Endodermal cell (in vitro differentiated cells): Measurements from ENCODE around the gene EEF1G. TPM values are rescaled to one million over a fixed set of nuclear protein-coding genes. Genes with fewer than 3 reads are reported as not detected.

Source experiments
- DNase-seq: peaks from one replicate; pipeline ENCODE4 v3.0.0-alpha.2; 2017
- H3K27ac ChIP-seq: 2 replicates; pipeline ENCODE4 v1.5.1; 2013; ENCODE audit warnings: mild to moderate bottlenecking, low read depth, low read length, moderate library complexity
- H3K27me3 ChIP-seq: 2 replicates; pipeline ENCODE4 v1.6.1; 2013; ENCODE audit warnings: mild to moderate bottlenecking, low read length, moderate library complexity; ENCODE audit not compliant: insufficient read depth, control insufficient read depth, poor library complexity, severe bottlenecking
- H3K36me3 ChIP-seq: 2 replicates; pipeline ENCODE4 v1.7.0; 2013; ENCODE audit warnings: mild to moderate bottlenecking, low read length, moderate library complexity; ENCODE audit not compliant: control insufficient read depth, insufficient read depth
- H3K4me1 ChIP-seq: one replicate; pipeline ENCODE4 v1.7.0; 2013; ENCODE audit warnings: low read length; ENCODE audit not compliant: control insufficient read depth, insufficient read depth
- H3K4me3 ChIP-seq: 2 replicates; pipeline ENCODE4 v1.5.1; 2013; ENCODE audit warnings: mild to moderate bottlenecking, low read length, moderate library complexity
- H3K9ac ChIP-seq: 2 replicates; pipeline ENCODE4 v1.6.1; 2013; ENCODE audit warnings: mild to moderate bottlenecking, low read length, moderate library complexity; ENCODE audit not compliant: poor library complexity, severe bottlenecking; ENCODE audit errors: extremely low read depth
- H3K9me3 ChIP-seq: 2 replicates; pipeline ENCODE4 v1.6.1; 2013; ENCODE audit warnings: mild to moderate bottlenecking, low read length, moderate library complexity; ENCODE audit not compliant: control insufficient read depth
- H3K27ac Mint-ChIP-seq: 2 replicates; pipeline ENCODE4 v1.8.0; 2020; ENCODE audit warnings: mixed read lengths
- H3K27me3 Mint-ChIP-seq: 2 replicates; pipeline ENCODE4 v1.8.0; 2021; ENCODE audit warnings: mild to moderate bottlenecking, mixed read lengths; ENCODE audit not compliant: insufficient read depth
- H3K36me3 Mint-ChIP-seq: 2 replicates; pipeline ENCODE4 v1.8.0; 2020; ENCODE audit warnings: low read depth, mixed read lengths
- H3K4me1 Mint-ChIP-seq: 2 replicates; pipeline ENCODE4 v1.8.0; 2020; ENCODE audit warnings: mixed read lengths
- H3K4me3 Mint-ChIP-seq: 2 replicates; pipeline ENCODE4 v1.8.0; 2020; ENCODE audit warnings: mild to moderate bottlenecking, moderate library complexity, mixed read lengths
- H3K9me3 Mint-ChIP-seq: 2 replicates; pipeline ENCODE4 v1.8.0; 2020; ENCODE audit warnings: mild to moderate bottlenecking, mixed read lengths
- CTCF ChIP-seq: fragments of 200-600 bp; sonication (generic); conservative IDR thresholded peaks from 2 replicates; pipeline ENCODE4 v1.5.0; 2021; ENCODE audit warnings: antibody characterized with exemption, mild to moderate bottlenecking
- WGBS, 2 experiments: methylation state at CpG; one replicate each; pipeline versions ENCODE4 v1.1.5 to v1.1.7; 2013; ENCODE audit warnings: missing lambda C conversion rate in 2 of 2, mixed read lengths in 1 of 2; ENCODE audit not compliant: insufficient coverage in 1 of 2, insufficient read length in 1 of 2; 5-methylcytosine and 5-hydroxymethylcytosine counted together
- total RNA-seq, 2 donors: library from RNA; stranded (reverse); fragmentation: NEBNext Ultra II Directional in 1 of 2; extraction: Animal tissue kit (Norgen Biotek cat#: 25700) in 1 of 2; gene quantifications; 2 replicates in 1 of 2; 3 replicates in 1 of 2; pipeline ENCODE4 v1.2.1, GENCODE V29; 2021

Gene EEF1G
- total RNA-seq, 2 donors from 2014 or later: 1,705 to 1,818 TPM

GRCh38 chr11:62540804-62541701 is 32.6 kb downstream of the EEF1G start:
- DNase-seq: no peak
- H3K4me1 ChIP-seq: peaks cover 14% of the 10 kb centered on the region
- peaks cover 50% of the 10 kb centered on the region for H3K4me1 Mint-ChIP-seq
- no peaks in the 10 kb centered on the region for H3K27me3 ChIP-seq
- peaks cover 33% of the 10 kb centered on the region for H3K27me3 Mint-ChIP-seq
- H3K36me3 Mint-ChIP-seq: peaks cover 14% of the 10 kb centered on the region
- no peak overlapping the region for H3K9ac ChIP-seq
- TF ChIP-seq CTCF: no peak
- H3K9me3 ChIP-seq: no peaks in the 10 kb centered on the region
- peak overlapping the region; percentile 88 for H3K4me3 ChIP-seq
- H3K27ac Mint-ChIP-seq: no peak overlapping the region
- no peak overlapping the region for H3K4me3 Mint-ChIP-seq
- no peak overlapping the region for H3K27ac ChIP-seq
- H3K9me3 Mint-ChIP-seq: no peaks in the 10 kb centered on the region
- H3K36me3 ChIP-seq: peaks cover 25% of the 10 kb centered on the region
- WGBS, 2 experiments: 83 to 92% methylated on average over 5 to 16 of the region's 16 CpGs

GRCh38 chr11:62539238-62539925 is 34.3 kb downstream of the EEF1G start:
- Mint-ChIP-seq H3K27ac (no peak overlapping the region), H3K4me3 (no peak overlapping the region), H3K9me3 (no peaks in the 10 kb centered on the region), H3K27me3 (peaks cover 20% of the 10 kb centered on the region), H3K36me3 (peaks cover 26% of the 10 kb centered on the region), H3K4me1 (peaks cover 46% of the 10 kb centered on the region)
- peak; percentile 59 for DNase-seq
- no peaks in the 10 kb centered on the region for H3K27me3 ChIP-seq
- H3K27ac ChIP-seq: peak overlapping the region; percentile 54
- no peaks in the 10 kb centered on the region for H3K9me3 ChIP-seq
- no peak overlapping the region for H3K4me3 ChIP-seq
- WGBS, 2 experiments: 78 to 90% methylated on average over 11 to 13 of the region's 13 CpGs
- TF ChIP-seq CTCF: no peak
- H3K36me3 ChIP-seq: peaks cover 42% of the 10 kb centered on the region
- no peak overlapping the region for H3K9ac ChIP-seq
- peaks cover 14% of the 10 kb centered on the region for H3K4me1 ChIP-seq

- Mint-ChIP-seq H3K27me3 (peaks cover 13% of the 10 kb centered on the region), H3K4me3 (no peak overlapping the region), H3K36me3 (peaks cover 34% of the 10 kb centered on the region), H3K27ac (no peak overlapping the region), H3K9me3 (no peaks in the 10 kb centered on the region), H3K4me1 (peaks cover 39% of the 10 kb centered on the region)
- peak overlapping the region; percentile 54 for H3K27ac ChIP-seq
- H3K4me1 ChIP-seq: peaks cover 12% of the 10 kb centered on the region
- TF ChIP-seq CTCF: no peak
- WGBS, 2 experiments: 93 to 94% methylated on average over 17 to 19 of the region's 19 CpGs
- H3K9me3 ChIP-seq: no peaks in the 10 kb centered on the region
- H3K4me3 ChIP-seq: no peak overlapping the region
- no peak for DNase-seq
- peaks cover 49% of the 10 kb centered on the region for H3K36me3 ChIP-seq
- no peak overlapping the region for H3K9ac ChIP-seq
- H3K27me3 ChIP-seq: no peaks in the 10 kb centered on the region
Measured at GRCh38 chr11:62538470-62539237, 35.0 kb downstream of the EEF1G start.
